ENCODE measurements around the gene TICRR.

TICRR gene

GRCh38 chr15:89587955-89588354 lies 12.7 kb downstream of the TICRR start:
- H3K4me1 ChIP-seq, result no peaks in the 10 kb centered on the region
- H3K27me3 ChIP-seq, result peaks cover 0 to 5% of the 10 kb centered on the region in 2 donors
- intact Hi-C loops (cut with DNase I; ENCODE audit: low total_unique reads), result no loop called here
- no peaks in the 10 kb centered on the region for H3K9me3 ChIP-seq
- H3K27ac ChIP-seq, result no peak overlapping the region
- no peaks in the 10 kb centered on the region for H3K36me3 ChIP-seq
- no peak for DNase-seq
- TF ChIP-seq CTCF (IDR thresholded peaks at IDR 0.05), result no peak
- no peak overlapping the region for H3K4me3 ChIP-seq

- Histone ChIP-seq H3K4me3 (no peak overlapping the region), H3K4me1 (no peaks in the 10 kb centered on the region), H3K9me3 (no peaks in the 10 kb centered on the region), H3K36me3 (no peaks in the 10 kb centered on the region), H3K27ac (no peak overlapping the region), H3K27me3 (peaks cover 0 to 5% of the 10 kb centered on the region in 2 donors)
- TF ChIP-seq CTCF (IDR thresholded peaks at IDR 0.05), result no peak
- intact Hi-C loops (cut with DNase I; ENCODE audit: low total_unique reads), result no loop called here
- no peak for DNase-seq
Observed at GRCh38 chr15:89591834-89592233, 16.6 kb downstream of the TICRR start.

GRCh38 chr15:89593018-89593417 lies 17.7 kb downstream of the TICRR start:
- Histone ChIP-seq H3K9me3 (no peaks in the 10 kb centered on the region), H3K4me1 (no peaks in the 10 kb centered on the region), H3K27ac (no peak overlapping the region), H3K27me3 (peaks cover 0 to 5% of the 10 kb centered on the region in 2 donors), H3K4me3 (no peak overlapping the region), H3K36me3 (no peaks in the 10 kb centered on the region)
- DNase-seq, result no peak
- TF ChIP-seq CTCF (IDR thresholded peaks at IDR 0.05), result no peak
- intact Hi-C loops (cut with DNase I; ENCODE audit: low total_unique reads), result no loop called here

GRCh38 chr15:89599021-89599420 lies 23.8 kb downstream of the TICRR start:
- H3K4me1 ChIP-seq, result no peaks in the 10 kb centered on the region
- no peaks in the 10 kb centered on the region for H3K9me3 ChIP-seq
- no peaks in the 10 kb centered on the region for H3K27me3 ChIP-seq
- no peak for TF ChIP-seq CTCF (IDR thresholded peaks at IDR 0.05)
- intact Hi-C loops (cut with DNase I; ENCODE audit: low total_unique reads), result no loop called here
- no peaks in the 10 kb centered on the region for H3K36me3 ChIP-seq
- no peak for DNase-seq
- H3K27ac ChIP-seq, result no peak overlapping the region
- no peak overlapping the region for H3K4me3 ChIP-seq

GRCh38 chr15:89611317-89611716 lies 36.0 kb downstream of the TICRR start:
- H3K9me3 ChIP-seq, result peaks cover 0 to 13% (median 12%) of the 10 kb centered on the region in 3 donors
- no peaks in the 10 kb centered on the region for H3K36me3 ChIP-seq
- H3K27ac ChIP-seq, result no peak overlapping the region
- TF ChIP-seq CTCF (IDR thresholded peaks at IDR 0.05), result no peak
- intact Hi-C loops (cut with DNase I; ENCODE audit: low total_unique reads), result no loop called here
- no peaks in the 10 kb centered on the region for H3K4me1 ChIP-seq
- H3K4me3 ChIP-seq, result no peak overlapping the region
- no peak for DNase-seq
- H3K27me3 ChIP-seq, result no peaks in the 10 kb centered on the region

GRCh38 chr15:89613031-89613430 lies 37.8 kb downstream of the TICRR start:
- Histone ChIP-seq H3K4me3 (no peak overlapping the region), H3K27me3 (no peaks in the 10 kb centered on the region), H3K36me3 (no peaks in the 10 kb centered on the region), H3K4me1 (no peaks in the 10 kb centered on the region), H3K9me3 (peaks cover 0 to 13% (median 12%) of the 10 kb centered on the region in 3 donors), H3K27ac (no peak overlapping the region)
- TF ChIP-seq CTCF (IDR thresholded peaks at IDR 0.05), result no peak
- DNase-seq, result no peak
- intact Hi-C loops (cut with DNase I; ENCODE audit: low total_unique reads), result no loop called here
